ENCODE data around the gene ANTKMT.
"Not testable (repeated sequence)": the region's sequence is repeated elsewhere in the genome, so short reads cannot be mapped to it uniquely, and the experiment has no call there.

ANTKMT gene

GRCh38 chr16:728890-729744 lies 8.2 kb downstream of the ANTKMT start:
- DNase-seq, result no peak

- DNase-seq, result no peak
Measured at GRCh38 chr16:729768-730665, 9.1 kb downstream of the ANTKMT start.

- no peak for DNase-seq
Measured at GRCh38 chr16:730666-731509, 9.9 kb downstream of the ANTKMT start.

GRCh38 chr16:732332-732731 lies 11.4 kb downstream of the ANTKMT start:
- no peak for DNase-seq

- DNase-seq, result no peak
Measured at GRCh38 chr16:732936-733335, 12.0 kb downstream of the ANTKMT start.

GRCh38 chr16:733382-734207 lies 12.6 kb downstream of the ANTKMT start:
- no peak for DNase-seq

- no peak for DNase-seq
Measured at GRCh38 chr16:734208-734980, 13.4 kb downstream of the ANTKMT start.

GRCh38 chr16:734981-735881 lies 14.3 kb downstream of the ANTKMT start:
- no peak for DNase-seq

GRCh38 chr16:735982-736453 lies 15.1 kb downstream of the ANTKMT start:
- no peak for DNase-seq

- DNase-seq, result no peak
Measured at GRCh38 chr16:736936-737481, 16.1 kb downstream of the ANTKMT start.

- no peak for DNase-seq
Measured at GRCh38 chr16:739560-740458, 18.9 kb downstream of the ANTKMT start.

- DNase-seq, result no peak
Measured at GRCh38 chr16:740459-740763, 19.5 kb downstream of the ANTKMT start.

GRCh38 chr16:740764-741505 lies 20.0 kb downstream of the ANTKMT start, which contains the start of gene CIAO3:
Gene CIAO3 (minus strand): TSS chr16:740997. CDS start chr16:740985, 12 bp downstream.
- DNase-seq, result peak; percentile 68

- no peak for DNase-seq
Measured at GRCh38 chr16:741986-742629, 21.2 kb downstream of the ANTKMT start.

GRCh38 chr16:742894-743293 lies 21.9 kb downstream of the ANTKMT start:
- DNase-seq, result not testable (repeated sequence)

GRCh38 chr16:743794-744500 lies 23.0 kb downstream of the ANTKMT start:
- DNase-seq, result no peak

GRCh38 chr16:745739-746138 lies 24.8 kb downstream of the ANTKMT start:
- DNase-seq, result no peak

Data from NCI-H1105 (cell line).